Measurements from ENCODE around the gene PKN3. TPM values are rescaled to one million over a fixed set of nuclear protein-coding genes. Genes with fewer than 3 reads are reported as not detected.

The PKN3 gene
- polyA plus RNA-seq, 1 donor (not counting 4 experiments of a cell fraction or from before 2014, with no cell fraction given): 1.3 TPM

DNA sequence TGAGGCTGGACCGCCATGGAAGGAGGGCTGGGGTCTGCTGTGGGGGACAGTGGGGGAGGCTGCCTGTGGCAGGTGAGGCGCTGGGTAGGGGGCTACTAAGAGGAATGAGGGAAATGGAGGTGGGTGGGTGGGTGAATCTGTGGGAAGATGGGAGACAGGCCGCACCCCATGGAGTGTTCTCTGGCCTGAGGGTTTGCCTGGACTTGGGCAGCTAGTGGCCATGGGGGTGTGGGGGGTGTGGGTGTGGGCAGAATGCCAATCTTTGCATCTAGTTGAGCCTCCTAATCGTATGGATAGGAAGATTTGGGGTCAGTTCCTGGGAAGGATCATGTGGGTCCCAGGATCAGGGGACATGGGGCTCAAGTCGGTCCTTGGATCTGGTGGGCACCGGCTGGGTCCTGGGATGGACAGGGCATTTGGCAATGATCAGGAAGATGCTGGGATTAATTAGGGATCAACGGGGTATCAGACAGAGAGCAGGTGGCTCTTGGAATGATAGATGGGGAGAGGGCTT, 21.1 kb downstream of the PKN3 start:
- peak; percentile 41 for FAIRE-seq
- Histone ChIP-seq H2AFZ (ENCODE audit: control insufficient read depth, low read length) (peak overlapping the region; percentile 89), H3K79me2 (ENCODE audit: control insufficient read depth, insufficient read depth, low read length) (peaks cover 11% of the 10 kb centered on the region), H3K36me3 (ENCODE audit: control insufficient read depth in 2 of 2, extremely low read depth in 1 of 2, insufficient read depth in 2 of 2, low read length in 2 of 2) (peaks cover 6% of the 10 kb centered on the region in 2 experiments), H3K4me3 (ENCODE audit: control insufficient read depth in 2 of 3, extremely low read depth in 1 of 3, insufficient read depth in 2 of 3, low read depth in 1 of 3, low read length in 3 of 3) (peak overlapping the region; percentile 60 to 93 (median 90)), H3K4me2 (ENCODE audit: control insufficient read depth, extremely low read depth, insufficient read depth, low read depth, low read length) (peak overlapping the region; percentile 91), H3K4me1 (ENCODE audit: control insufficient read depth, extremely low read depth, insufficient read depth, low read length) (peaks cover 13% of the 10 kb centered on the region), H3K27me3 (ENCODE audit: control insufficient read depth, extremely low read depth, insufficient read depth, low read length) (no peaks in the 10 kb centered on the region), H4K20me1 (ENCODE audit: control insufficient read depth, extremely low read depth, insufficient read depth, low read length) (no peaks in the 10 kb centered on the region), H3K9me3 (ENCODE audit: control insufficient read depth, low read depth, low read length) (no peaks in the 10 kb centered on the region), H3K27ac (ENCODE audit: control insufficient read depth, insufficient read depth, low read length) (peak overlapping the region; percentile 68), H3K9ac (ENCODE audit: control insufficient read depth, extremely low read depth, insufficient read depth, low read length) (peak overlapping the region; percentile 82), H3K9me1 (ENCODE audit: control insufficient read depth, extremely low read depth, insufficient read depth, low read length) (no peaks in the 10 kb centered on the region)
- dilution Hi-C loops (cut with MboI; ENCODE audit: extremely low pct_ligation_motif_present, low sequenced_read_pairs): no loop called here
- TF ChIP-seq EZH2 (IDR thresholded peaks at IDR 0.05; ENCODE audit: low read length): no peak
- DNase-seq (ENCODE audit: low read depth, low spot score): no peak

DNA sequence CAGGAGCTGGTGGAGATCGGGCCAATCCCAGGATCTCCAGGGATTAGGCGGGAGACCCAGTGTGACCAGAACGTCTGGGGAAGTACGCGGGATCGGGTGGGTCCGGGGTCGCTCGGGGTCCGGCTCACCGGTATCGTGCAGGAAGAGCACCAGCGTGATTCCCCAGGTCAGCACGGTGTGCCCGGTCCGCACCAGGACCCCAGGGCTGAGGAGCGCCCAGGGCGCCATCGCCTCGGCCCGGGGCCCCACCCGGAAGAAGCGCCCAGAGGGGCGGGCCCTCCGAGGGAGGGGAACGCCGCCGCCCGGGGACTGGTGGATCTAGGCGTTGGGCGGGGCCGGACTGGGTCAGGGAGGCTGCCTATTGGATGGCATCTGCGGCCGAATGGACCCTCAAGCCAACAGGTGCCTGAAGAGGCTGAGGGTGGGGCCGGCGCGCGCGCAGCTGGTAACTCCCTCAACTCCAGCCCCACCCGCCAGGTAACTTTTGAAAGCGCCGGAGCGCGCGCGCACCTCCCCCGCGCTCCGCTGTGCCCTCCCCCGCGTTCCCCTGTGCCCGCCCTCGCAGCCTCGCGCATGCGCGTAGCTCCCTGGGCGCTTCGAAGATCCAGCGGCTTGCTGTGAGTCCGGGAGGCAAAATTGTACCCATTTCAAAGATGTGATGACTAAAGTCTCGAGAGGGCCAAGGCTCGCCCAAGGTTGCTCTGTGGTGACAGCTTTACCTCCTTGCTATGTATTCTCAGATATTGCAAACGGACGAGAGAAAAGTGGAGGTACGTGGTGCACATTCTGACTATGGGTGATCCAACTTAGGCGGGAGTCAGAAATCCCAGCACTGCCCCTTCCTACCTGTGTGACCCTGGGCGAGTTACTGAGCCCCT, 21.8 kb downstream of the PKN3 start, which contains the start of gene ZDHHC12:
TSS of gene ZDHHC12 (minus strand) at position 262 of the 878 bp plus-strand sequence. CDS start at position 228, 34 bp downstream.
- H4K20me1 ChIP-seq (ENCODE audit: control insufficient read depth, extremely low read depth, insufficient read depth, low read length): no peaks in the 10 kb centered on the region
- no peaks in the 10 kb centered on the region for H3K9me1 ChIP-seq (ENCODE audit: control insufficient read depth, extremely low read depth, insufficient read depth, low read length)
- H3K79me2 ChIP-seq (ENCODE audit: control insufficient read depth, insufficient read depth, low read length): peaks cover 11% of the 10 kb centered on the region
- H3K4me2 ChIP-seq (ENCODE audit: control insufficient read depth, extremely low read depth, insufficient read depth, low read depth, low read length): peak within 1 kb of the TSS; percentile 91
- H2AFZ ChIP-seq (ENCODE audit: control insufficient read depth, low read length): peak within 1 kb of the TSS; percentile 89
- no peaks in the 10 kb centered on the region for H3K9me3 ChIP-seq (ENCODE audit: control insufficient read depth, low read depth, low read length)
- peak; percentile 67 for FAIRE-seq
- peak within 1 kb of the TSS; percentile 82 for H3K9ac ChIP-seq (ENCODE audit: control insufficient read depth, extremely low read depth, insufficient read depth, low read length)
- H3K4me1 ChIP-seq (ENCODE audit: control insufficient read depth, extremely low read depth, insufficient read depth, low read length): peaks cover 13% of the 10 kb centered on the region
- H3K27ac ChIP-seq (ENCODE audit: control insufficient read depth, insufficient read depth, low read length): peak within 1 kb of the TSS; percentile 68
- H3K36me3 ChIP-seq (ENCODE audit: control insufficient read depth in 2 of 2, extremely low read depth in 1 of 2, insufficient read depth in 2 of 2, low read length in 2 of 2): peaks cover 6% of the 10 kb centered on the region in 2 experiments
- H3K27me3 ChIP-seq (ENCODE audit: control insufficient read depth, extremely low read depth, insufficient read depth, low read length): no peaks in the 10 kb centered on the region
- DNase-seq (ENCODE audit: low read depth, low spot score): peak; percentile 87
- peak within 1 kb of the TSS; percentile 60 to 93 (median 90) for H3K4me3 ChIP-seq (ENCODE audit: control insufficient read depth in 2 of 3, extremely low read depth in 1 of 3, insufficient read depth in 2 of 3, low read depth in 1 of 3, low read length in 3 of 3)
- dilution Hi-C loops (cut with MboI; ENCODE audit: extremely low pct_ligation_motif_present, low sequenced_read_pairs): no loop called here
- TF ChIP-seq, protein P1, sequence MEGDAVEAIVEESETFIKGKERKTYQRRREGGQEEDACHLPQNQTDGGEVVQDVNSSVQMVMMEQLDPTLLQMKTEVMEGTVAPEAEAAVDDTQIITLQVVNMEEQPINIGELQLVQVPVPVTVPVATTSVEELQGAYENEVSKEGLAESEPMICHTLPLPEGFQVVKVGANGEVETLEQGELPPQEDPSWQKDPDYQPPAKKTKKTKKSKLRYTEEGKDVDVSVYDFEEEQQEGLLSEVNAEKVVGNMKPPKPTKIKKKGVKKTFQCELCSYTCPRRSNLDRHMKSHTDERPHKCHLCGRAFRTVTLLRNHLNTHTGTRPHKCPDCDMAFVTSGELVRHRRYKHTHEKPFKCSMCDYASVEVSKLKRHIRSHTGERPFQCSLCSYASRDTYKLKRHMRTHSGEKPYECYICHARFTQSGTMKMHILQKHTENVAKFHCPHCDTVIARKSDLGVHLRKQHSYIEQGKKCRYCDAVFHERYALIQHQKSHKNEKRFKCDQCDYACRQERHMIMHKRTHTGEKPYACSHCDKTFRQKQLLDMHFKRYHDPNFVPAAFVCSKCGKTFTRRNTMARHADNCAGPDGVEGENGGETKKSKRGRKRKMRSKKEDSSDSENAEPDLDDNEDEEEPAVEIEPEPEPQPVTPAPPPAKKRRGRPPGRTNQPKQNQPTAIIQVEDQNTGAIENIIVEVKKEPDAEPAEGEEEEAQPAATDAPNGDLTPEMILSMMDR (optimal IDR thresholded peaks at IDR 0.05 in 1 of 3, IDR thresholded peaks at IDR 0.05 in 1 of 3, conservative IDR thresholded peaks at IDR 0.05 in 1 of 3; ENCODE audit: extremely low read depth in 1 of 3, insufficient read depth in 2 of 3, low read length in 3 of 3): no peak
- no peak for TF ChIP-seq EZH2 (IDR thresholded peaks at IDR 0.05; ENCODE audit: low read length)
